Keratinocyte (primary cell): Measurements from ENCODE around the gene FOXS1. TPM values are rescaled to one million over a fixed set of nuclear protein-coding genes. Genes with fewer than 3 reads are reported as not detected.

Source experiments
- DNase-seq: peaks from one replicate; pipeline ENCODE4 v3.0.0-alpha.2; 2011; ENCODE audit warnings: low read depth, missing footprints, low spot score
- FAIRE-seq: peaks from 2 replicates; lab custom pipeline; 2011; peaks lifted over from hg19 to GRCh38; lab: Jason Lieb, UNC
- H2AFZ ChIP-seq: 2 replicates; pipeline ENCODE4 v1.6.0; 2012; ENCODE audit warnings: low read length, control low read depth, inconsistent platforms; ENCODE audit not compliant: control insufficient read depth
- H3K27ac ChIP-seq: 2 replicates; pipeline ENCODE4 v1.5.1; 2011; ENCODE audit warnings: low read length; ENCODE audit not compliant: control insufficient read depth, insufficient read depth
- H3K27me3 ChIP-seq: 3 replicates; pipeline ENCODE4 v1.6.0; 2011; ENCODE audit warnings: low read length; ENCODE audit not compliant: control insufficient read depth, insufficient read depth; ENCODE audit errors: extremely low read depth
- H3K36me3 ChIP-seq, 2 experiments: 2 replicates in 1 of 2; 3 replicates in 1 of 2; pipeline ENCODE4 v1.5.1; 2011; ENCODE audit warnings: low read length in 2 of 2, mild to moderate bottlenecking in 1 of 2; ENCODE audit not compliant: control insufficient read depth in 2 of 2, insufficient read depth in 2 of 2; ENCODE audit errors: extremely low read depth in 1 of 2
- H3K4me1 ChIP-seq: 3 replicates; pipeline ENCODE4 v1.5.1; 2011; ENCODE audit warnings: low read length; ENCODE audit not compliant: control insufficient read depth, insufficient read depth; ENCODE audit errors: extremely low read depth
- H3K4me2 ChIP-seq: 3 replicates; pipeline ENCODE4 v1.6.0; 2011; ENCODE audit warnings: low read depth, low read length; ENCODE audit not compliant: control insufficient read depth, insufficient read depth; ENCODE audit errors: extremely low read depth
- H3K4me3 ChIP-seq, 3 experiments: fragments of 200-600 bp in 1 of 3; sonication (generic) in 1 of 3; 2 replicates in 2 of 3; 3 replicates in 1 of 3; pipeline ENCODE4 v1.5.1; 2011 to 2016; ENCODE audit warnings: low read length in 3 of 3, mild to moderate bottlenecking in 3 of 3, control low read depth in 2 of 3, inconsistent platforms in 1 of 3, low read depth in 1 of 3, mixed read lengths in 1 of 3, mixed run types in 1 of 3, moderate library complexity in 1 of 3; ENCODE audit not compliant: control insufficient read depth in 2 of 3, insufficient read depth in 2 of 3; ENCODE audit errors: extremely low read depth in 1 of 3
- H3K79me2 ChIP-seq: 2 replicates; pipeline ENCODE4 v1.6.0; 2012; ENCODE audit warnings: low read length; ENCODE audit not compliant: control insufficient read depth, insufficient read depth
- H3K9ac ChIP-seq: 3 replicates; pipeline ENCODE4 v1.6.0; 2011; ENCODE audit warnings: low read length; ENCODE audit not compliant: control insufficient read depth, insufficient read depth; ENCODE audit errors: extremely low read depth
- H3K9me1 ChIP-seq: 3 replicates; pipeline ENCODE4 v1.6.0; 2011; ENCODE audit warnings: low read length; ENCODE audit not compliant: control insufficient read depth, insufficient read depth; ENCODE audit errors: extremely low read depth
- H3K9me3 ChIP-seq: 2 replicates; pipeline ENCODE4 v1.5.1; 2012; ENCODE audit warnings: low read depth, low read length; ENCODE audit not compliant: control insufficient read depth
- H4K20me1 ChIP-seq: 3 replicates; pipeline ENCODE4 v1.6.0; 2011; ENCODE audit warnings: low read length; ENCODE audit not compliant: control insufficient read depth, insufficient read depth; ENCODE audit errors: extremely low read depth
- EZH2 ChIP-seq: IDR thresholded peaks from one replicate; pipeline ENCODE4 v1.6.1; 2012; ENCODE audit warnings: inconsistent platforms, mild to moderate bottlenecking, low read length, moderate library complexity
- dilution Hi-C: fragments of 300-500 bp; cut with MboI; formaldehyde crosslinking; loops from one replicate; pipeline ENCODE4 v1.7.0; 2020; ENCODE audit warnings: low sequenced_read_pairs; ENCODE audit not compliant: extremely low pct_ligation_motif_present
- polyA plus RNA-seq, 5 experiments: library from polyadenylated mRNA; depleted of rRNA in 3 of 5; stranded (reverse) in 3 of 5; stranded (forward) in 1 of 5; unstranded in 1 of 5; fragments of >200 nt; gene quantifications; 1 replicate in 1 of 5; 2 replicates in 3 of 5; 3 replicates in 1 of 5; pipeline versions ENCODE4 v1.2.1 to v1.2.3, GENCODE V29; 2011 to 2012; ENCODE audit warnings: missing spikeins in 2 of 5, low read depth in 1 of 5, low replicate concordance in 1 of 5
- TF ChIP-seq, protein P1 (sequence below), 3 experiments: IDR thresholded peaks in 1 of 3; conservative IDR thresholded peaks in 1 of 3; optimal IDR thresholded peaks in 1 of 3; 2 replicates in 2 of 3; 3 replicates in 1 of 3; pipeline versions ENCODE3 to v1.5.1; 2011; ENCODE audit warnings: low read length in 3 of 3, mild to moderate bottlenecking in 3 of 3, moderate library complexity in 2 of 3, control low read depth in 1 of 3, inconsistent platforms in 1 of 3; ENCODE audit not compliant: insufficient read depth in 2 of 3; ENCODE audit errors: extremely low read depth in 1 of 3

FOXS1 gene
- polyA plus RNA-seq, 1 donor (not counting 4 experiments of a cell fraction or from before 2014, with no cell fraction given), result not detected

DNA sequence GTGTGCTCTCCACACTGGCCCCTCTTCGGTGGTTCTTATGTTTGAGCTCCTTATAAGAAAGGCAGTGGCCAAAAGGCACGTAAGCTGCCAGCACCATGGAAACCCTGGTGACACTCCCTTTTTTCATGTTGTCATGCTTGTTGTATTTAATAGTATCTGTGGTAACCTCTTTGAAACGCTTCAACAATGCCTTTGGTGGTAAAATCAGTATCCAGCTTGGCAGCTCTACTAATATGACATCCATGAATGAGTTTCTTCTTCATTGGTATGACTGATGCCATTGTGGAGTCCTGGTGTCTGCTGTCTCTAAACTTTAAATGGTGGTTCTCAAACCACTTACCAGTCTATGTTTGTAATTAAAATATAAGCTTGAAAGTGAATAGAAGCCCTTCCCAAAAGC is 36.9 kb downstream of the FOXS1 start:
- TF ChIP-seq EZH2, result no peak
- TF ChIP-seq, protein P1, sequence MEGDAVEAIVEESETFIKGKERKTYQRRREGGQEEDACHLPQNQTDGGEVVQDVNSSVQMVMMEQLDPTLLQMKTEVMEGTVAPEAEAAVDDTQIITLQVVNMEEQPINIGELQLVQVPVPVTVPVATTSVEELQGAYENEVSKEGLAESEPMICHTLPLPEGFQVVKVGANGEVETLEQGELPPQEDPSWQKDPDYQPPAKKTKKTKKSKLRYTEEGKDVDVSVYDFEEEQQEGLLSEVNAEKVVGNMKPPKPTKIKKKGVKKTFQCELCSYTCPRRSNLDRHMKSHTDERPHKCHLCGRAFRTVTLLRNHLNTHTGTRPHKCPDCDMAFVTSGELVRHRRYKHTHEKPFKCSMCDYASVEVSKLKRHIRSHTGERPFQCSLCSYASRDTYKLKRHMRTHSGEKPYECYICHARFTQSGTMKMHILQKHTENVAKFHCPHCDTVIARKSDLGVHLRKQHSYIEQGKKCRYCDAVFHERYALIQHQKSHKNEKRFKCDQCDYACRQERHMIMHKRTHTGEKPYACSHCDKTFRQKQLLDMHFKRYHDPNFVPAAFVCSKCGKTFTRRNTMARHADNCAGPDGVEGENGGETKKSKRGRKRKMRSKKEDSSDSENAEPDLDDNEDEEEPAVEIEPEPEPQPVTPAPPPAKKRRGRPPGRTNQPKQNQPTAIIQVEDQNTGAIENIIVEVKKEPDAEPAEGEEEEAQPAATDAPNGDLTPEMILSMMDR (optimal IDR thresholded peaks at IDR 0.05 in 1 of 3, IDR thresholded peaks at IDR 0.05 in 1 of 3, conservative IDR thresholded peaks at IDR 0.05 in 1 of 3; ENCODE audit: extremely low read depth in 1 of 3, insufficient read depth in 2 of 3, low read length in 3 of 3), result no peak
- no peaks in the 10 kb centered on the region for H3K79me2 ChIP-seq
- no peaks in the 10 kb centered on the region for H3K9me3 ChIP-seq
- H3K4me1 ChIP-seq, result peaks cover 5% of the 10 kb centered on the region
- peaks cover 2 to 8% of the 10 kb centered on the region in 2 experiments for H3K36me3 ChIP-seq
- H3K4me3 ChIP-seq, result no peak overlapping the region
- H3K9ac ChIP-seq, result no peak overlapping the region
- peaks cover 2% of the 10 kb centered on the region for H3K9me1 ChIP-seq
- no peaks in the 10 kb centered on the region for H3K27me3 ChIP-seq
- FAIRE-seq, result no peak
- no peak overlapping the region for H2AFZ ChIP-seq
- peaks cover 2% of the 10 kb centered on the region for H4K20me1 ChIP-seq
- H3K4me2 ChIP-seq, result no peak overlapping the region
- DNase-seq, result no peak
- dilution Hi-C loops, result no loop called here
- H3K27ac ChIP-seq, result no peak overlapping the region

DNA sequence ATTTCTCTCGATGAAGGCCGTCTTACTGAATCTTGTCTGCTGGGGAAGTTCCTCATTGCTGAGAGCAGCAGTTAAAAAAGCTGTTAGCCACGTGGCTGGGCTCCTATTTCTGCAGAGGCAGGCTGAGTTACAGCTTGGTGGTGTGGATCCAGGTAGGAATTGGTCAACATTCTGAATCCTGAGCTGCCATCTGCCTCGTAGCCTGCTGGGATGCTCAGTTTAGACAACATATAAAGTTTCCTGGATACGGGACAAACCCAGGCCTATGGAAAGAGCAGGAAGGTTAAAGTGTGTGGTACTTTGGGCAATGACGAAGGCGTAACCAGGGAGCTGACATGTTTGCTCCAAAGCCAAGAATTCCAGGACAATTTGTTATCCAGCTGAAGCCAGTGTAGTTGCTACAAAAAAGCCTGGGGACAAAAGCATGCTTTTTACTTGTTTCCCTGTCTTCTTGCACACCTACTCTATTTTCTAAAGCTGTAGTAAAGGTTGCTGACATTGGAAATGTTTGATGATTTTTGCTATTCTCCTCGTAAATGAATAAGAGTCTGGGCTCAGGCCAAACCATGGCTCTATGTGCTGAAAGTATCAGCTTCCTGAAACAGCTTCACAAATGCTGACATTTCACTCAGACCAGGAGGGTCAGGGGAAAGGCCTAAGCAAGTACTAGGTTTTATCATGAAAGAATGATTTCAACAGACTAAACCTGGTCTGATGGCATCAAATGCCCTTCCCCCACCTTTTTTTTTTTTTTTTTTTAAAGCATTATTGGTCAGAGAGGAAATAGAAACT is 38.6 kb downstream of the FOXS1 start:
- Histone ChIP-seq H3K9me1 (peaks cover 2% of the 10 kb centered on the region), H3K4me2 (no peak overlapping the region), H2AFZ (no peak overlapping the region), H3K79me2 (no peaks in the 10 kb centered on the region), H3K27me3 (no peaks in the 10 kb centered on the region), H3K9me3 (no peaks in the 10 kb centered on the region), H3K4me3 (no peak overlapping the region), H3K36me3 (peaks cover 2 to 15% of the 10 kb centered on the region in 2 experiments), H3K9ac (no peak overlapping the region), H3K27ac (no peak overlapping the region), H3K4me1 (peaks cover 5% of the 10 kb centered on the region), H4K20me1 (peaks cover 2% of the 10 kb centered on the region)
- dilution Hi-C loops, result no loop called here
- FAIRE-seq (no peak), DNase-seq (no peak)
- TF ChIP-seq, protein P1 (optimal IDR thresholded peaks at IDR 0.05 in 1 of 3, IDR thresholded peaks at IDR 0.05 in 1 of 3, conservative IDR thresholded peaks at IDR 0.05 in 1 of 3; ENCODE audit: extremely low read depth in 1 of 3, insufficient read depth in 2 of 3, low read length in 3 of 3), result no peak
- no peak for TF ChIP-seq EZH2
